Left lung (tissue), 10 donors: ENCODE data around the gene STAT5B. TPM values are rescaled to one million over a fixed set of nuclear protein-coding genes. Genes with fewer than 3 reads are reported as not detected.

Source experiments
- ATAC-seq: fragments of 200-7000 bp; cut with Tn5 transposase; one replicate; pipeline ENCODE4 v1.9.1; 2020; ENCODE audit warnings: moderate library complexity
- DNase-seq, 4 donors: peaks; one replicate each; pipeline ENCODE4 v3.0.0-alpha.2; 2013 to 2020
- H3K27ac ChIP-seq, 2 donors: fragments of 200-600 bp; sonication (generic) in 1 of 2; one replicate each; pipeline versions ENCODE4 v1.5.0 to v1.8.0; 2020 to 2021
- H3K27me3 ChIP-seq, 2 donors: fragments of 200-600 bp; sonication (generic) in 1 of 2; one replicate each; pipeline versions ENCODE4 v1.5.0 to v1.8.0; 2020 to 2021
- H3K36me3 ChIP-seq, 2 donors: fragments of 200-600 bp; sonication (generic) in 1 of 2; one replicate each; pipeline versions ENCODE4 v1.5.0 to v1.8.0; 2020 to 2021
- H3K4me1 ChIP-seq, 2 donors: fragments of 200-600 bp; one replicate each; pipeline ENCODE4 v1.8.0; 2021
- H3K4me3 ChIP-seq, 2 donors: fragments of 200-600 bp; sonication (generic) in 1 of 2; one replicate each; pipeline versions ENCODE4 v1.5.0 to v1.8.0; 2020 to 2021; ENCODE audit warnings: mild to moderate bottlenecking in 1 of 2
- H3K9me3 ChIP-seq, 2 donors: fragments of 200-600 bp; sonication (generic) in 1 of 2; one replicate each; pipeline versions ENCODE4 v1.5.0 to v1.8.0; 2020 to 2021
- CTCF ChIP-seq, 2 donors: fragments of 200-600 bp; sonication (generic) in 1 of 2; IDR thresholded peaks; one replicate each; pipeline versions ENCODE4 v1.5.0 to v1.8.0; 2021; ENCODE audit warnings: antibody characterized with exemption in 2 of 2
- intact Hi-C, 2 donors: fragments of 100-400 bp; cut with DNase I; formaldehyde crosslinking; loops; one replicate each; pipeline versions ENCODE4 v1.11.2 to v1.14.2; 2022
- polyA plus RNA-seq, 6 donors: library from polyadenylated mRNA; unstranded; fragments of 120-200 nt; gene quantifications; one replicate each; pipeline ENCODE4 v1.2.1, GENCODE V29; 2013; ENCODE audit not compliant: insufficient read length in 6 of 6
- total RNA-seq, 2 donors: library from RNA; stranded (reverse); fragmentation: NEBNext Ultra II Directional; extraction: Animal tissue kit (Norgen Biotek cat#: 25700); gene quantifications; one replicate each; pipeline ENCODE4 v1.2.1, GENCODE V29; 2021
- donor health status: DM: no; HTN: yes; CAD: no.
- donor health status: DM: no; HTN: no; CAD: no.

STAT5B gene
- total and polyA plus RNA-seq, 8 donors = 41.5 to 70.9 (median 57.4) TPM

DNA sequence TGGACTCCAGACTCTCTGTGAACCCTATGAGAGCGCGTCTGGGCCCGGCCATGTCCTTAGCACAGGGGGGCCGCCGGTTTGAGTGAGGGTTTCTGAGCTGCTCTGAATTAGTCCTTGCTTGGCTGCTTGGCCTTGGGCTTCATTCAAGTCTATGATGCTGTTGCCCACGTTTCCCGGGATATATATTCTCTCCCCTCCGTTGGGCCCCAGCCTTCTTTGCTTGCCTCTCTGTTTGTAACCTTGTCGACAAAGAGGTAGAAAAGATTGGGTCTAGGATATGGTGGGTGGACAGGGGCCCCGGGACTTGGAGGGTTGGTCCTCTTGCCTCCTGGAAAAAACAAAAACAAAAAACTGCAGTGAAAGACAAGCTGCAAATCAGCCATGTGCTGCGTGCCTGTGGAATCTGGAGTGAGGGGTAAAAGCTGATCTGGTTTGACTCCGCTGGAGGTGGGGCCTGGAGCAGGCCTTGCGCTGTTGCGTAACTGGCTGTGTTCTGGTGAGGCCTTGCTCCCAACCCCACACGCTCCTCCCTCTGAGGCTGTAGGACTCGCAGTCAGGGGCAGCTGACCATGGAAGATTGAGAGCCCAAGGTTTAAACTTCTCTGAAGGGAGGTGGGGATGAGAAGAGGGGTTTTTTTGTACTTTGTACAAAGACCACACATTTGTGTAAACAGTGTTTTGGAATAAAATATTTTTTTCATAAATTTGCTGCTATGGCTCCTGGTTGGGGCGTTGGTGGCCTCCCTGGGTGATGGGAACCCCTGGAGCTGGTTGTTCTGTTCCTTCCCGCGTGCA, 35.2 kb upstream of the STAT5B start:
- Histone ChIP-seq H3K36me3 (peaks cover 0 to 94% of the 10 kb centered on the region in 2 donors), H3K27me3 (no peaks in the 10 kb centered on the region), H3K27ac (peak overlapping the region; percentile 60 to 63), H3K9me3 (no peaks in the 10 kb centered on the region), H3K4me1 (peaks cover 19 to 53% of the 10 kb centered on the region in 2 donors), H3K4me3 (no peak overlapping the region)
- peak; percentile 95 for ATAC-seq
- no peak for TF ChIP-seq CTCF (IDR thresholded peaks at IDR 0.05)
- peak; percentile 85 to 96 (median 93) for DNase-seq
- intact Hi-C loops = no loop called here

DNA sequence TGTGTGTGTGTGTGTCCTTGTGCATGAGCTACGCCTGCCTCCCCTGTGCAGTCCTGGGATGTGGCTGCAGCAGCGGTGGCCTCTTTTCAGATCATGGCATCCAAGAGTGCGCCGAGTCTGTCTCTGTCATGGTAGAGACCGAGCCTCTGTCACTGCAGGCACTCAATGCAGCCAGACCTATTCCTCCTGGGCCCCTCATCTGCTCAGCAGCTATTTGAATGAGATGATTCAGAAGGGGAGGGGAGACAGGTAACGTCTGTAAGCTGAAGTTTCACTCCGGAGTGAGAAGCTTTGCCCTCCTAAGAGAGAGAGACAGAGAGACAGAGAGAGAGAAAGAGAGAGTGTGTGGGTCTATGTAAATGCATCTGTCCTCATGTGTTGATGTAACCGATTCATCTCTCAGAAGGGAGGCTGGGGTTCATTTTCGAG, 34.6 kb upstream of the STAT5B start:
- no peaks in the 10 kb centered on the region for H3K27me3 ChIP-seq
- TF ChIP-seq CTCF (IDR thresholded peaks at IDR 0.05) = no peak
- DNase-seq (no peak), ATAC-seq (no peak)
- H3K9me3 ChIP-seq = no peaks in the 10 kb centered on the region
- H3K4me1 ChIP-seq = peaks cover 19 to 49% of the 10 kb centered on the region in 2 donors
- peaks cover 0 to 94% of the 10 kb centered on the region in 2 donors for H3K36me3 ChIP-seq
- intact Hi-C loops = no loop called here
- peak overlapping the region; percentile 60 to 63 for H3K27ac ChIP-seq
- no peak overlapping the region for H3K4me3 ChIP-seq

GRCh38 chr17:42309986-42310786, 34.0 kb upstream of the STAT5B start:
- no peak for DNase-seq
- no peaks in the 10 kb centered on the region for H3K27me3 ChIP-seq
- intact Hi-C loops = no loop called here
- ATAC-seq = no peak
- no peaks in the 10 kb centered on the region for H3K9me3 ChIP-seq
- H3K4me1 ChIP-seq = peaks cover 19 to 43% of the 10 kb centered on the region in 2 donors
- no peak overlapping the region for H3K27ac ChIP-seq
- TF ChIP-seq CTCF (IDR thresholded peaks at IDR 0.05) = no peak
- H3K36me3 ChIP-seq = peaks cover 0 to 94% of the 10 kb centered on the region in 2 donors
- H3K4me3 ChIP-seq = no peak overlapping the region

DNA sequence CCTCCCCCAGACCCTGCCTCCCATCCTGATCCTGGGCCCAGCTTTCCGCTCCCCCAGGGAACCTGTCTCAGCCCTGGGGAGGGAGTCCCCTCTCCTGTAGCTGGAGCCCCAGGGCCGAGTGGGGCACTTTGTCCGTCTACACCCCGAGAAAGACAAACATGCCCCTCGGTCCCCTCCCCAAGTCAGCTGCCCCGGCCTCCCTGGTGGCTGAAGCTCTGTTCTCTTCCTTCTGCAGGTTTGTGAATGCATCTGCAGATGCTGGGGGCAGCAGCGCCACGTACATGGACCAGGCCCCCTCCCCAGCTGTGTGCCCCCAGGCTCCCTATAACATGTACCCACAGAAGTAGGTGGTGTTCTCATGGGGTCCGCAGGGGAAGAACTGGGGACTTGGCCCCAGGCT, 33.0 kb upstream of the STAT5B start:
- no peak for TF ChIP-seq CTCF (IDR thresholded peaks at IDR 0.05)
- DNase-seq (no peak), ATAC-seq (no peak)
- Histone ChIP-seq H3K4me1 (peaks cover 19 to 34% of the 10 kb centered on the region in 2 donors), H3K27ac (no peak overlapping the region), H3K36me3 (peaks cover 0 to 94% of the 10 kb centered on the region in 2 donors), H3K4me3 (no peak overlapping the region), H3K27me3 (no peaks in the 10 kb centered on the region), H3K9me3 (no peaks in the 10 kb centered on the region)
- intact Hi-C loops = no loop called here

GRCh38 chr17:42308446-42308845, 32.3 kb upstream of the STAT5B start:
- H3K4me1 ChIP-seq = peaks cover 19 to 27% of the 10 kb centered on the region in 2 donors
- no peak overlapping the region for H3K4me3 ChIP-seq
- intact Hi-C loops = no loop called here
- DNase-seq (no peak), ATAC-seq (no peak)
- no peak for TF ChIP-seq CTCF (IDR thresholded peaks at IDR 0.05)
- no peak overlapping the region for H3K27ac ChIP-seq
- H3K9me3 ChIP-seq = no peaks in the 10 kb centered on the region
- no peaks in the 10 kb centered on the region for H3K27me3 ChIP-seq
- peaks cover 0 to 94% of the 10 kb centered on the region in 2 donors for H3K36me3 ChIP-seq
